ENCODE results near the gene TSPAN18. TPM values are rescaled to one million over a fixed set of nuclear protein-coding genes. Genes with fewer than 3 reads are reported as not detected.

The TSPAN18 gene
- total RNA-seq, 1 experiment from 2014 or later, result 18.3 TPM

DNA sequence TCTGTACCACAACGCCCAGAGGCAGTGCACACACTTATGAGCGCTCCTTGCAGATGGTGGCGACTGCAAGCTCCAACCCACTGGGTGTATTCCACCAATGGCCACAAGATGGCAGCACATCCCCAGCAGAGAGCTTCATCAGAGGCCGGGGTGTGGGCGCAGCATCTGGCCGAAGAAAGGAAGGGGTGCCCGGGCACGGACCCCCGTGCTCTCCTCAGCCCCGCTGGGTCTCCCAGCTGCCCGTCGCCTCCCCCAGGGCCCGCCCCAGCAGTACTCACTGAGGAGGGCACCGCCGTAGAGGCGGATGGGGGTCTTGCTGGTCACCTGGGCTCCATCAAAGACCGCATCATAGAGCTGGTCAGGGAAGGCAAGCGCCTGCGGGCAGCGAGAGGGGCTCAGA is 209.8 kb downstream of the TSPAN18 start:
- ChIA-PET RAD21 (ENCODE audit: low non-redundant PET in 1 of 2, low total read pairs in 2 of 2, uncharacterized antibody in 2 of 2, unreplicated experiment in 2 of 2) (interaction anchor here (0.6 to 2.5 kb wide), 10 partner anchors 10 to 736 kb away, joined by 3 to 26 read pairs (median 6); no protein-coding TSS in a partner anchor), POLR2A (interaction anchor here (1.0 to 2.0 kb wide), 3 partner anchors 8 to 169 kb away, joined by 3 to 4 read pairs (median 4); no protein-coding TSS in a partner anchor), CTCF (interaction anchor here (0.6 to 7.0 kb wide), 23 partner anchors 9 to 397 kb away, joined by 3 to 236 read pairs (median 4); partner anchors contain the start of gene TP53I11)
- H3K4me1 ChIP-seq (ENCODE audit: control insufficient read depth in 1 of 2, insufficient read depth in 2 of 2, low read length in 2 of 2), result no peaks in the 10 kb centered on the region
- H3K27me3 ChIP-seq (ENCODE audit: insufficient read depth, low read length), result no peaks in the 10 kb centered on the region
- H2AFZ ChIP-seq (ENCODE audit: low read depth, low read length, poor library complexity, severe bottlenecking), result no peak overlapping the region
- no peak overlapping the region for H3K9ac ChIP-seq (ENCODE audit: low read length)
- intact Hi-C loops (cut with micrococcal nuclease), result loop anchor here (1.0 kb wide), 2 partner anchors 167 to 396 kb away; no protein-coding TSS in a partner anchor
- no peak overlapping the region for H3K27ac ChIP-seq (ENCODE audit: low read depth, low read length)
- H3K9me2 ChIP-seq (ENCODE audit: insufficient read depth), result no peaks in the 10 kb centered on the region
- no peak overlapping the region for H3K4me2 ChIP-seq (ENCODE audit: low read length)
- no peaks in the 10 kb centered on the region for H4K20me1 ChIP-seq (ENCODE audit: insufficient read depth)
- BruUV-seq (replicated peaks), result no TSS peak
- ATAC-seq, result peak; percentile 89
- H3K4me3 ChIP-seq (replicated peaks in 1 of 2; ENCODE audit: low read depth in 1 of 2, low read length in 2 of 2), result no peak overlapping the region
- no peaks in the 10 kb centered on the region for H3K9me3 ChIP-seq (ENCODE audit: control insufficient read depth in 1 of 2, insufficient read depth in 1 of 2, low read depth in 1 of 2, low read length in 2 of 2)
- H3K79me2 ChIP-seq (ENCODE audit: insufficient read depth, low read length), result no peaks in the 10 kb centered on the region
- TF ChIP-seq ZNF274 (IDR thresholded peaks at IDR 0.05; ENCODE audit: low read depth, low read length) (no peak), RAD21 (IDR thresholded peaks at IDR 0.05; ENCODE audit: low read depth) (peak; percentile 94), POLR2A (IDR thresholded peaks at IDR 0.05; ENCODE audit: borderline replicate concordance, extremely low read depth, insufficient read depth, insufficient read length) (no peak), ZFX (IDR thresholded peaks at IDR 0.05) (no peak), EZH2 (IDR thresholded peaks at IDR 0.05) (no peak)
- TF ChIP-seq, protein P1, sequence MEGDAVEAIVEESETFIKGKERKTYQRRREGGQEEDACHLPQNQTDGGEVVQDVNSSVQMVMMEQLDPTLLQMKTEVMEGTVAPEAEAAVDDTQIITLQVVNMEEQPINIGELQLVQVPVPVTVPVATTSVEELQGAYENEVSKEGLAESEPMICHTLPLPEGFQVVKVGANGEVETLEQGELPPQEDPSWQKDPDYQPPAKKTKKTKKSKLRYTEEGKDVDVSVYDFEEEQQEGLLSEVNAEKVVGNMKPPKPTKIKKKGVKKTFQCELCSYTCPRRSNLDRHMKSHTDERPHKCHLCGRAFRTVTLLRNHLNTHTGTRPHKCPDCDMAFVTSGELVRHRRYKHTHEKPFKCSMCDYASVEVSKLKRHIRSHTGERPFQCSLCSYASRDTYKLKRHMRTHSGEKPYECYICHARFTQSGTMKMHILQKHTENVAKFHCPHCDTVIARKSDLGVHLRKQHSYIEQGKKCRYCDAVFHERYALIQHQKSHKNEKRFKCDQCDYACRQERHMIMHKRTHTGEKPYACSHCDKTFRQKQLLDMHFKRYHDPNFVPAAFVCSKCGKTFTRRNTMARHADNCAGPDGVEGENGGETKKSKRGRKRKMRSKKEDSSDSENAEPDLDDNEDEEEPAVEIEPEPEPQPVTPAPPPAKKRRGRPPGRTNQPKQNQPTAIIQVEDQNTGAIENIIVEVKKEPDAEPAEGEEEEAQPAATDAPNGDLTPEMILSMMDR (IDR thresholded peaks at IDR 0.05 in 2 of 3, conservative IDR thresholded peaks at IDR 0.05 in 1 of 3; ENCODE audit: borderline replicate concordance in 1 of 3, insufficient read depth in 1 of 3, low read depth in 2 of 3, low read length in 2 of 3), result peak; percentile 92 to 95 (median 93)
- TF ChIP-seq, protein P2, sequence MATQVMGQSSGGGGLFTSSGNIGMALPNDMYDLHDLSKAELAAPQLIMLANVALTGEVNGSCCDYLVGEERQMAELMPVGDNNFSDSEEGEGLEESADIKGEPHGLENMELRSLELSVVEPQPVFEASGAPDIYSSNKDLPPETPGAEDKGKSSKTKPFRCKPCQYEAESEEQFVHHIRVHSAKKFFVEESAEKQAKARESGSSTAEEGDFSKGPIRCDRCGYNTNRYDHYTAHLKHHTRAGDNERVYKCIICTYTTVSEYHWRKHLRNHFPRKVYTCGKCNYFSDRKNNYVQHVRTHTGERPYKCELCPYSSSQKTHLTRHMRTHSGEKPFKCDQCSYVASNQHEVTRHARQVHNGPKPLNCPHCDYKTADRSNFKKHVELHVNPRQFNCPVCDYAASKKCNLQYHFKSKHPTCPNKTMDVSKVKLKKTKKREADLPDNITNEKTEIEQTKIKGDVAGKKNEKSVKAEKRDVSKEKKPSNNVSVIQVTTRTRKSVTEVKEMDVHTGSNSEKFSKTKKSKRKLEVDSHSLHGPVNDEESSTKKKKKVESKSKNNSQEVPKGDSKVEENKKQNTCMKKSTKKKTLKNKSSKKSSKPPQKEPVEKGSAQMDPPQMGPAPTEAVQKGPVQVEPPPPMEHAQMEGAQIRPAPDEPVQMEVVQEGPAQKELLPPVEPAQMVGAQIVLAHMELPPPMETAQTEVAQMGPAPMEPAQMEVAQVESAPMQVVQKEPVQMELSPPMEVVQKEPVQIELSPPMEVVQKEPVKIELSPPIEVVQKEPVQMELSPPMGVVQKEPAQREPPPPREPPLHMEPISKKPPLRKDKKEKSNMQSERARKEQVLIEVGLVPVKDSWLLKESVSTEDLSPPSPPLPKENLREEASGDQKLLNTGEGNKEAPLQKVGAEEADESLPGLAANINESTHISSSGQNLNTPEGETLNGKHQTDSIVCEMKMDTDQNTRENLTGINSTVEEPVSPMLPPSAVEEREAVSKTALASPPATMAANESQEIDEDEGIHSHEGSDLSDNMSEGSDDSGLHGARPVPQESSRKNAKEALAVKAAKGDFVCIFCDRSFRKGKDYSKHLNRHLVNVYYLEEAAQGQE (IDR thresholded peaks at IDR 0.05; ENCODE audit: low read depth), result no peak
- no peaks in the 10 kb centered on the region; a peak in 1 of 4 replicates for H3K36me3 ChIP-seq (ENCODE audit: control insufficient read depth in 1 of 2, insufficient read depth in 2 of 2, low read length in 2 of 2)
- DNase-seq (ENCODE audit: low read depth, low spot score), result peak; percentile 55

All from HCT116 (cell line).